Measurements from ENCODE around the gene PRPSAP2. TPM values are rescaled to one million over a fixed set of nuclear protein-coding genes. Genes with fewer than 3 reads are reported as not detected.
"Not testable (repeated sequence)": the region's sequence is repeated elsewhere in the genome, so short reads cannot be mapped to it uniquely, and the experiment has no call there.

Gene PRPSAP2
- total RNA-seq, 1 donor from 2014 or later = 51.4 TPM

- H3K27me3 Mint-ChIP-seq (ENCODE audit: low read depth) = no peaks in the 10 kb centered on the region
- H3K4me3 Mint-ChIP-seq = peak overlapping the region; percentile 88
- H3K27ac Mint-ChIP-seq = peak overlapping the region; percentile 65
- H3K36me3 Mint-ChIP-seq = no peaks in the 10 kb centered on the region
- TF ChIP-seq CTCF (IDR thresholded peaks at IDR 0.05; ENCODE audit: unreplicated experiment) = no peak
- no peak for DNase-seq (ENCODE audit: low spot score in 2 of 2, unreplicated experiment in 2 of 2)
- H3K9me3 Mint-ChIP-seq = no peaks in the 10 kb centered on the region
- H3K4me1 Mint-ChIP-seq = peaks cover 40% of the 10 kb centered on the region
Measured at GRCh38 chr17:18859256-18859655, 1.3 kb downstream of the PRPSAP2 start.

- no peak for TF ChIP-seq CTCF (IDR thresholded peaks at IDR 0.05; ENCODE audit: unreplicated experiment)
- Mint-ChIP-seq H3K4me3 (no peak overlapping the region), H3K27me3 (ENCODE audit: low read depth) (no peaks in the 10 kb centered on the region), H3K4me1 (peaks cover 34% of the 10 kb centered on the region), H3K36me3 (peaks cover 5% of the 10 kb centered on the region), H3K9me3 (no peaks in the 10 kb centered on the region), H3K27ac (peak overlapping the region; percentile 30)
- DNase-seq (ENCODE audit: low spot score in 2 of 2, unreplicated experiment in 2 of 2) = no peak
Measured at GRCh38 chr17:18860161-18860972, 2.4 kb downstream of the PRPSAP2 start.

GRCh38 chr17:18862011-18862410, 4.1 kb downstream of the PRPSAP2 start:
- Mint-ChIP-seq H3K4me3 (no peak overlapping the region), H3K9me3 (no peaks in the 10 kb centered on the region), H3K36me3 (peaks cover 10% of the 10 kb centered on the region), H3K27ac (peak overlapping the region; percentile 9), H3K4me1 (peaks cover 21% of the 10 kb centered on the region), H3K27me3 (ENCODE audit: low read depth) (no peaks in the 10 kb centered on the region)
- TF ChIP-seq CTCF (IDR thresholded peaks at IDR 0.05; ENCODE audit: unreplicated experiment) = no peak
- DNase-seq (ENCODE audit: low spot score in 2 of 2, unreplicated experiment in 2 of 2) = no peak

- H3K27ac Mint-ChIP-seq = peak overlapping the region; percentile 39
- not testable (repeated sequence) for DNase-seq (ENCODE audit: low spot score in 2 of 2, unreplicated experiment in 2 of 2); H3K4me3 Mint-ChIP-seq; H3K4me1 Mint-ChIP-seq; H3K27me3 Mint-ChIP-seq (ENCODE audit: low read depth); H3K9me3 Mint-ChIP-seq
- peaks cover 17% of the 10 kb centered on the region for H3K36me3 Mint-ChIP-seq
Measured at GRCh38 chr17:18864996-18865395, 7.1 kb downstream of the PRPSAP2 start.

GRCh38 chr17:18866866-18867813, 9.2 kb downstream of the PRPSAP2 start:
- Mint-ChIP-seq H3K4me1 (no peaks in the 10 kb centered on the region), H3K9me3 (no peaks in the 10 kb centered on the region), H3K27me3 (ENCODE audit: low read depth) (no peaks in the 10 kb centered on the region), H3K4me3 (no peak overlapping the region), H3K36me3 (peaks cover 24% of the 10 kb centered on the region), H3K27ac (no peak overlapping the region)
- no peak for TF ChIP-seq CTCF (IDR thresholded peaks at IDR 0.05; ENCODE audit: unreplicated experiment)
- DNase-seq (ENCODE audit: low spot score in 2 of 2, unreplicated experiment in 2 of 2) = no peak
